GM12873 (cell line): ENCODE measurements around the gene CAT.

Experiments
- CTCF ChIP-seq: IDR thresholded peaks from 2 replicates; pipeline ENCODE4 v1.5.1; 2012; ENCODE audit warnings: low read depth, mild to moderate bottlenecking, moderate library complexity, low read length, control low read depth; ENCODE audit not compliant: insufficient read depth; ENCODE audit errors: missing control alignments

The CAT gene

GRCh38 chr11:34438529-34439507 lies at the start of gene CAT:
Gene CAT (plus strand): TSS chr11:34438934. CDS start chr11:34439014, 80 bp downstream.
- TF ChIP-seq CTCF: no peak

GRCh38 chr11:34394771-34395300 lies 43.9 kb upstream of the CAT start:
- no peak for TF ChIP-seq CTCF

GRCh38 chr11:34395916-34396550 lies 42.7 kb upstream of the CAT start:
- no peak for TF ChIP-seq CTCF

- no peak for TF ChIP-seq CTCF
These were observed 41.6 kb upstream of the CAT start for GRCh38 chr11:34397120-34397519.

GRCh38 chr11:34397811-34398210 lies 40.9 kb upstream of the CAT start:
- no peak for TF ChIP-seq CTCF

GRCh38 chr11:34403431-34403830 lies 35.3 kb upstream of the CAT start:
- no peak for TF ChIP-seq CTCF

- TF ChIP-seq CTCF: no peak
These were observed 34.5 kb upstream of the CAT start for GRCh38 chr11:34404280-34404679.
